HCT116 (cell line): Measurements from ENCODE around the gene C11orf87.

ENCODE experiments used
- CEBPB ChIP-seq: IDR thresholded peaks from 2 replicates; pipeline ENCODE4 v1.6.1; 2012; ENCODE audit warnings: low read depth
- EZH2 ChIP-seq: fragments of 200-600 bp; sonication (generic); IDR thresholded peaks from 2 replicates; pipeline ENCODE4 v1.6.1; 2017; ENCODE audit warnings: antibody characterized with exemption, mixed run types
- EZH2phosphoT487 ChIP-seq: fragments of 200-600 bp; IDR thresholded peaks from 2 replicates; pipeline ENCODE4 v1.6.1; 2018; ENCODE audit warnings: antibody characterized with exemption, borderline replicate concordance
- JUND ChIP-seq: IDR thresholded peaks from 2 replicates; pipeline ENCODE4 v1.6.1; 2012
- POLR2AphosphoS5 ChIP-seq: IDR thresholded peaks from 2 replicates; pipeline ENCODE4 v1.6.1; 2011; ENCODE audit warnings: mild to moderate bottlenecking, low read depth, low read length, moderate library complexity
- RAD21 ChIP-seq: IDR thresholded peaks from 2 replicates; pipeline ENCODE4 v1.6.1; 2012; ENCODE audit warnings: low read depth, mild to moderate bottlenecking
- REST ChIP-seq: IDR thresholded peaks from 2 replicates; pipeline ENCODE4 v1.6.1; 2012; ENCODE audit warnings: low read depth
- SP1 ChIP-seq: IDR thresholded peaks from 2 replicates; pipeline ENCODE4 v1.6.1; 2012; ENCODE audit warnings: low read depth
- YY1 ChIP-seq: IDR thresholded peaks from 2 replicates; pipeline ENCODE4 v1.6.1; 2011; ENCODE audit warnings: low read length, low read depth, moderate library complexity, mild to moderate bottlenecking; ENCODE audit not compliant: insufficient replicate concordance; ENCODE audit errors: extremely low read depth
- ZNF274 ChIP-seq: fragments of 200-500 bp; sonication (Bioruptor generic); IDR thresholded peaks from 2 replicates; pipeline ENCODE4 v1.6.1; 2014; ENCODE audit warnings: mild to moderate bottlenecking, low read depth, low read length, inconsistent platforms
- TF ChIP-seq, protein P1 (sequence below), 3 experiments: fragments of 200-600 bp in 1 of 3; sonication (generic) in 1 of 3; IDR thresholded peaks in 2 of 3; conservative IDR thresholded peaks in 1 of 3; 2 replicates each; pipeline ENCODE4 v1.5.1; 2012 to 2017; ENCODE audit warnings: low read depth in 2 of 3, low read length in 2 of 3, antibody characterized with exemption in 1 of 3, borderline replicate concordance in 1 of 3, control low read depth in 1 of 3, mild to moderate bottlenecking in 1 of 3, mixed read lengths in 1 of 3, mixed run types in 1 of 3, moderate library complexity in 1 of 3; ENCODE audit not compliant: insufficient read depth in 1 of 3

- TF ChIP-seq EZH2phosphoT487 (no peak), JUND (no peak), YY1 (no peak), EZH2 (no peak), RAD21 (no peak), POLR2AphosphoS5 (no peak), SP1 (no peak), REST (no peak), ZNF274 (no peak), CEBPB (no peak)
- TF ChIP-seq, protein P1, sequence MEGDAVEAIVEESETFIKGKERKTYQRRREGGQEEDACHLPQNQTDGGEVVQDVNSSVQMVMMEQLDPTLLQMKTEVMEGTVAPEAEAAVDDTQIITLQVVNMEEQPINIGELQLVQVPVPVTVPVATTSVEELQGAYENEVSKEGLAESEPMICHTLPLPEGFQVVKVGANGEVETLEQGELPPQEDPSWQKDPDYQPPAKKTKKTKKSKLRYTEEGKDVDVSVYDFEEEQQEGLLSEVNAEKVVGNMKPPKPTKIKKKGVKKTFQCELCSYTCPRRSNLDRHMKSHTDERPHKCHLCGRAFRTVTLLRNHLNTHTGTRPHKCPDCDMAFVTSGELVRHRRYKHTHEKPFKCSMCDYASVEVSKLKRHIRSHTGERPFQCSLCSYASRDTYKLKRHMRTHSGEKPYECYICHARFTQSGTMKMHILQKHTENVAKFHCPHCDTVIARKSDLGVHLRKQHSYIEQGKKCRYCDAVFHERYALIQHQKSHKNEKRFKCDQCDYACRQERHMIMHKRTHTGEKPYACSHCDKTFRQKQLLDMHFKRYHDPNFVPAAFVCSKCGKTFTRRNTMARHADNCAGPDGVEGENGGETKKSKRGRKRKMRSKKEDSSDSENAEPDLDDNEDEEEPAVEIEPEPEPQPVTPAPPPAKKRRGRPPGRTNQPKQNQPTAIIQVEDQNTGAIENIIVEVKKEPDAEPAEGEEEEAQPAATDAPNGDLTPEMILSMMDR (IDR thresholded peaks at IDR 0.05 in 2 of 3, conservative IDR thresholded peaks at IDR 0.05 in 1 of 3; ENCODE audit: borderline replicate concordance in 1 of 3, insufficient read depth in 1 of 3, low read depth in 2 of 3, low read length in 2 of 3) = no peak
Measured at GRCh38 chr11:109374032-109374431, 48.0 kb upstream of the C11orf87 start.
